ENCODE data around the gene PFDN2. TPM values are rescaled to one million over a fixed set of nuclear protein-coding genes. Genes with fewer than 3 reads are reported as not detected.

PFDN2 gene
- total and polyA plus RNA-seq, 2 of the 8 experiments (the other 6 are each of a cell fraction or from before 2014, with no cell fraction given), result 66.2 to 71.2 TPM

DNA sequence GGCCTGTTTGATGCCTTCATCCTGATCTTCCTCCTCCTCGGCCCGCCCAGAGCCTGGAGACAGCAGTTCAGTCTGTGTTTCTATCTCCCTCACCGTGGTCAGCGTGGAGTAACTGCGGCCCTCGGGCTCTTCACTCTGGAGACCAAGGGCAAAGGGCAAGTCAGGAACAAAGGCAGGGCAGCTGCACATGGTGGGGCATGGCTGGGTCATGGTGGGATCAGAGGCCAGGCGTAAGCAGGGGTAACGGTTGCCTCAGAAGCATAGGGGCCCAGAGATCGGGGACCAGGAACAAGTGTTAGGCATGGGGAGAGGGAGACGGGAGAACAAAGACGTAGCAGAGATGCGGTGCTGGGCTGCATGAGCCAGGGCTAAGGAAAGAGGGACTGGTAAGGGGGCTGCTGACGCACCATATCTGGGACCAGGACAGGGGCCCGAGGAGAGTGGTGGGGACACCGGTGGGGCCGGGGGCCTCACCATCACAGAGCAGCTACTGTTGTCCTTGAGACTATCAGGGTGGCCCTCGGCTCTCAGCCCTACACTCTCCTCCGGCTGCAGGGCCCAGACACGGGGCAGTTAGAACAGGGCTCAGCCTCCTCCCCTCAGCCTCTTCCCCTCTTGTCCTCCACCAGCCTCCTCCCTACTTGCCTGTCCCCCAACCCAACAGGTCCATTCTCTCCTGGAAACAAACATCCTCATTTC, 44.9 kb downstream of the PFDN2 start (continued):
- no peak for TF ChIP-seq KDM4A (IDR thresholded peaks at IDR 0.05; ENCODE audit: low read depth, low read length, severe bottlenecking)

Data from H1 (cell line).